Panc1 (cell line): ENCODE data around the gene PCDHB10. TPM values are rescaled to one million over a fixed set of nuclear protein-coding genes. Genes with fewer than 3 reads are reported as not detected.
"Not testable (repeated sequence)": the region's sequence is repeated elsewhere in the genome, so short reads cannot be mapped to it uniquely, and the experiment has no call there.

Experiments used
- ATAC-seq: fragments of 200-7000 bp; cut with Tn5 transposase; 2 replicates; pipeline ENCODE4 v1.9.1; 2020; ENCODE audit warnings: mild to moderate bottlenecking, moderate library complexity
- BruUV-seq: library from RNA; stranded (reverse); fragments of 400-500 nt; replicated peaks from 2 replicates; lab custom pipeline; 2021; lab: Mats Ljungman, UMichigan
- CTCF ChIA-PET: fragments of 300-600 bp; sonication (Branson Sonifier 250); formaldehyde crosslinking; loops from one replicate; lab custom pipeline; 2022; ENCODE audit warnings: antibody characterized with exemption; lab: Charles Lee
- POLR2A ChIA-PET: fragments of 300-600 bp; sonication (Branson Sonifier 250); formaldehyde crosslinking; loops from one replicate; lab custom pipeline; 2022; ENCODE audit warnings: antibody characterized with exemption; lab: Charles Lee
- DNase-seq: peaks from one replicate; pipeline ENCODE4 v3.0.0-alpha.2; 2010; ENCODE audit warnings: low read depth, low spot score
- H3K27ac ChIP-seq: 2 replicates; pipeline ENCODE4 v1.5.1; 2011; ENCODE audit warnings: mild to moderate bottlenecking, low read length, inconsistent platforms
- H3K27me3 ChIP-seq: fragments of 200-500 bp; sonication (Bioruptor generic); 2 replicates; pipeline ENCODE4 v1.6.0; 2014; ENCODE audit warnings: low read length, inconsistent platforms; ENCODE audit not compliant: control insufficient read depth, insufficient read depth
- H3K36me3 ChIP-seq: fragments of 200-500 bp; sonication (Bioruptor generic); 2 replicates; pipeline ENCODE4 v1.5.1; 2014; ENCODE audit warnings: inconsistent platforms, mild to moderate bottlenecking, low read length, moderate library complexity; ENCODE audit not compliant: control insufficient read depth, insufficient read depth
- H3K4me1 ChIP-seq: 2 replicates; pipeline ENCODE4 v1.5.1; 2011; ENCODE audit warnings: inconsistent platforms, mild to moderate bottlenecking, low read length, moderate library complexity; ENCODE audit not compliant: control insufficient read depth, insufficient read depth
- H3K4me3 ChIP-seq, 2 experiments: 2 replicates each; pipeline ENCODE4 v1.5.1; 2011 to 2012; ENCODE audit warnings: low read depth in 2 of 2, low read length in 2 of 2, mild to moderate bottlenecking in 2 of 2, inconsistent platforms in 1 of 2, moderate library complexity in 1 of 2
- H3K9me3 ChIP-seq: fragments of 200-500 bp; sonication (Bioruptor generic); 2 replicates; pipeline ENCODE4 v1.5.1; 2014; ENCODE audit warnings: low read depth, mild to moderate bottlenecking, inconsistent platforms, low read length, moderate library complexity; ENCODE audit not compliant: control insufficient read depth, insufficient read depth
- CTCF ChIP-seq: fragments of 450-650 bp; IDR thresholded peaks from 2 replicates; pipeline ENCODE4 v1.5.1; 2017; ENCODE audit warnings: mild to moderate bottlenecking
- POLR2AphosphoS5 ChIP-seq: IDR thresholded peaks from 2 replicates; pipeline ENCODE4 v1.6.1; 2012; ENCODE audit warnings: mild to moderate bottlenecking, low read depth, low read length, moderate library complexity
- REST ChIP-seq, 2 experiments: IDR thresholded peaks; 2 replicates each; pipeline ENCODE4 v1.6.1; 2011 to 2012; ENCODE audit warnings: low read depth in 2 of 2, control low read depth in 1 of 2, low read length in 1 of 2, mild to moderate bottlenecking in 1 of 2, moderate library complexity in 1 of 2; ENCODE audit not compliant: insufficient read depth in 1 of 2
- SIN3A ChIP-seq: IDR thresholded peaks from 2 replicates; pipeline ENCODE4 v1.6.1; 2012; ENCODE audit warnings: low read depth, mild to moderate bottlenecking, low read length, moderate library complexity, borderline replicate concordance; ENCODE audit not compliant: insufficient read depth
- TCF7L2 ChIP-seq: IDR thresholded peaks from 2 replicates; pipeline ENCODE4 v1.6.1; 2011; ENCODE audit warnings: mild to moderate bottlenecking, low read depth, low read length, inconsistent platforms
- in situ Hi-C: cut with HindIII; loops from 2 replicates; pipeline ENCODE4 v1.10.0; 2016; ENCODE audit warnings: low sequenced_read_pairs, low pct_unique_long_range_greater_than_20kb
- intact Hi-C: fragments of 100-400 bp; cut with micrococcal nuclease; formaldehyde crosslinking; loops from one replicate; pipeline ENCODE4 v1.10.0; 2022; ENCODE audit not compliant: unreplicated experiment
- total RNA-seq: library from RNA; stranded (reverse); gene quantifications from one replicate; pipeline ENCODE4 v1.2.1, GENCODE V29; 2021; ENCODE audit not compliant: unreplicated experiment

PCDHB10 gene
- total RNA-seq, 1 experiment from 2014 or later = 0.72 TPM

GRCh38 chr5:141189131-141189530 is 3.0 kb upstream of the PCDHB10 start:
- DNase-seq, H3K4me1 ChIP-seq, H3K4me3 ChIP-seq, CTCF ChIA-PET, POLR2A ChIA-PET, H3K27ac ChIP-seq, intact Hi-C loops, H3K9me3 ChIP-seq, H3K27me3 ChIP-seq, BruUV-seq, H3K36me3 ChIP-seq, ATAC-seq: not testable (repeated sequence)
- in situ Hi-C loops = loop anchor here (25.0 kb wide), 2 partner anchors 102 to 148 kb away; partner anchors contain the start of genes PCDHB2, PCDHGA1, PCDHGA2 and PCDHGA3

GRCh38 chr5:141194332-141194731 is 2.2 kb downstream of the PCDHB10 start:
- H3K9me3 ChIP-seq = peaks cover 16% of the 10 kb centered on the region; the same call in 1 of the 2 replicates
- intact Hi-C loops, H3K36me3 ChIP-seq, ATAC-seq, POLR2A ChIA-PET, H3K4me3 ChIP-seq, H3K27ac ChIP-seq, DNase-seq, H3K4me1 ChIP-seq, BruUV-seq, H3K27me3 ChIP-seq, CTCF ChIA-PET: not testable (repeated sequence)
- in situ Hi-C loops = loop anchor here (25.0 kb wide), 2 partner anchors 107 to 143 kb away; partner anchors contain the start of genes PCDHB2, PCDHGA1, PCDHGA2 and PCDHGA3

- ATAC-seq = no peak
- H3K36me3 ChIP-seq = no peaks in the 10 kb centered on the region
- H3K27ac ChIP-seq = no peak overlapping the region
- POLR2A ChIA-PET = interaction anchor here (0.6 kb wide), 1 partner anchor 29 kb away, joined by 3 read pairs; no protein-coding TSS in a partner anchor
- H3K9me3 ChIP-seq = peaks cover 16% of the 10 kb centered on the region; the same call in 1 of the 2 replicates
- H3K27me3 ChIP-seq = peaks cover 2% of the 10 kb centered on the region
- H3K4me3 ChIP-seq = no peak overlapping the region
- H3K4me1 ChIP-seq = no peaks in the 10 kb centered on the region
- intact Hi-C loops (no loop called here), in situ Hi-C loops (loop anchor here (25.0 kb wide), 2 partner anchors 109 to 141 kb away; partner anchors contain the start of genes PCDHB2, PCDHGA1, PCDHGA2 and PCDHGA3)
- TF ChIP-seq TCF7L2 (no peak), REST (IDR thresholded peaks at IDR 0.05; ENCODE audit: insufficient read depth in 1 of 2, low read depth in 2 of 2, low read length in 1 of 2) (no peak), CTCF (no peak), SIN3A (no peak), POLR2AphosphoS5 (no peak)
- CTCF ChIA-PET = interaction anchor here (0.5 to 0.9 kb wide), 3 partner anchors 99 to 354 kb away, joined by 3 read pairs; no protein-coding TSS in a partner anchor
- no TSS peak for BruUV-seq
- no peak for DNase-seq
These were observed 4.2 kb downstream of the PCDHB10 start for GRCh38 chr5:141196363-141196762.
